Prostate gland (tissue), 2 donors: ENCODE measurements around the gene SMYD1. TPM values are rescaled to one million over a fixed set of nuclear protein-coding genes. Genes with fewer than 3 reads are reported as not detected.

Source experiments
- DNase-seq: peaks from one replicate; pipeline ENCODE4 v3.0.0-alpha.2; 2019; ENCODE audit warnings: low spot score
- H3K27ac ChIP-seq, 2 donors: fragments of 200-600 bp; sonication (generic); 2 replicates each; pipeline ENCODE4 v1.5.1; 2017 to 2019
- H3K27me3 ChIP-seq: fragments of 200-600 bp; sonication (generic); replicated peaks from 2 replicates; pipeline ENCODE4 v1.5.1; 2019; ENCODE audit not compliant: insufficient read depth
- H3K36me3 ChIP-seq, 2 donors: fragments of 200-600 bp; sonication (generic); 1 replicate in 1 of 2; 2 replicates in 1 of 2; pipeline versions ENCODE4 v1.5.1 to v1.8.1; 2017 to 2019
- H3K4me1 ChIP-seq: fragments of 200-600 bp; sonication (generic); replicated peaks from 2 replicates; pipeline ENCODE4 v1.5.1; 2019
- H3K4me3 ChIP-seq, 2 donors: fragments of 200-600 bp; sonication (generic); 2 replicates each; pipeline ENCODE4 v1.5.1; 2017 to 2019
- H3K9me3 ChIP-seq: fragments of 200-600 bp; sonication (generic); 2 replicates; pipeline ENCODE4 v1.5.1; 2017
- CTCF ChIP-seq, 4 experiments: fragments of 200-600 bp in 2 of 4; fragments of 450-650 bp in 2 of 4; sonication (generic) in 2 of 4; IDR thresholded peaks; 1 replicate in 3 of 4; 2 replicates in 1 of 4; pipeline ENCODE4 v1.5.1; 2016 to 2019; ENCODE audit warnings: antibody characterized with exemption in 4 of 4, mild to moderate bottlenecking in 2 of 4, moderate library complexity in 2 of 4
- POLR2A ChIP-seq: fragments of 450-650 bp; IDR thresholded peaks from one replicate; pipeline ENCODE4 v1.6.1; 2016; ENCODE audit warnings: antibody characterized with exemption, mild to moderate bottlenecking
- POLR2AphosphoS5 ChIP-seq: sonication (generic); formaldehyde crosslinking; IDR thresholded peaks from one replicate; pipeline ENCODE4 v1.6.1; 2017; ENCODE audit warnings: antibody characterized with exemption
- WGBS: methylation state at CpG from one replicate; pipeline ENCODE4 v1.1.5; 2018; 5-methylcytosine and 5-hydroxymethylcytosine counted together
- intact Hi-C: fragments of 100-400 bp; cut with DNase I; formaldehyde crosslinking; loops from one replicate; pipeline ENCODE4 v1.14.2; 2022
- total RNA-seq, 2 donors: library from RNA; depleted of rRNA; stranded (reverse); fragments of >200 nt; gene quantifications; one replicate each; pipeline ENCODE4 v1.1.0, GENCODE V29; 2016

The SMYD1 gene
- total RNA-seq, 2 donors from 2014 or later = 2.4 to 3.7 TPM

GRCh38 chr2:88024509-88024908 is 43.1 kb upstream of the SMYD1 start:
- Histone ChIP-seq H3K4me3 (no peak overlapping the region), H3K36me3 (peaks cover 0 to 4% of the 10 kb centered on the region in 2 donors), H3K27ac (no peak overlapping the region), H3K27me3 (no peaks in the 10 kb centered on the region), H3K9me3 (no peaks in the 10 kb centered on the region), H3K4me1 (no peaks in the 10 kb centered on the region)
- intact Hi-C loops = no loop called here
- TF ChIP-seq POLR2AphosphoS5 (no peak), POLR2A (no peak), CTCF (IDR thresholded peaks at IDR 0.05) (no peak)
- 70% methylated on average over 6 of the region's 6 CpGs for WGBS
- no peak for DNase-seq

GRCh38 chr2:88027697-88028389 is 39.8 kb upstream of the SMYD1 start:
- TF ChIP-seq CTCF (IDR thresholded peaks at IDR 0.05) (no peak), POLR2A (no peak)
- intact Hi-C loops = no loop called here
- Histone ChIP-seq H3K27ac (no peak overlapping the region), H3K9me3 (no peaks in the 10 kb centered on the region), H3K36me3 (peaks cover 0 to 4% of the 10 kb centered on the region in 2 donors), H3K4me1 (no peaks in the 10 kb centered on the region), H3K27me3 (no peaks in the 10 kb centered on the region), H3K4me3 (no peak overlapping the region)
- no peak for DNase-seq
- 90% methylated on average over 10 of the region's 10 CpGs for WGBS

- H3K4me1 ChIP-seq = no peaks in the 10 kb centered on the region
- H3K9me3 ChIP-seq = no peaks in the 10 kb centered on the region
- H3K27ac ChIP-seq = no peak overlapping the region
- peaks cover 0 to 4% of the 10 kb centered on the region in 2 donors for H3K36me3 ChIP-seq
- no peak for DNase-seq
- intact Hi-C loops = no loop called here
- TF ChIP-seq POLR2A = no peak
- H3K27me3 ChIP-seq = no peaks in the 10 kb centered on the region
- 94% methylated on average over 4 of the region's 4 CpGs for WGBS
- H3K4me3 ChIP-seq = no peak overlapping the region
Measured at GRCh38 chr2:88028931-88029330, 38.7 kb upstream of the SMYD1 start.

GRCh38 chr2:88032070-88032702 is 35.4 kb upstream of the SMYD1 start:
- Histone ChIP-seq H3K36me3 (peaks cover 0 to 4% of the 10 kb centered on the region in 2 donors), H3K4me1 (no peaks in the 10 kb centered on the region), H3K27ac (no peak overlapping the region), H3K4me3 (no peak overlapping the region), H3K9me3 (no peaks in the 10 kb centered on the region), H3K27me3 (no peaks in the 10 kb centered on the region)
- DNase-seq = no peak
- 93% methylated on average over 7 of the region's 7 CpGs for WGBS
- intact Hi-C loops = no loop called here
- no peak for TF ChIP-seq CTCF (IDR thresholded peaks at IDR 0.05)
- TF ChIP-seq POLR2A = no peak
- TF ChIP-seq POLR2AphosphoS5 = no peak

GRCh38 chr2:88036182-88036581 is 31.4 kb upstream of the SMYD1 start:
- WGBS = 70% methylated on average over 2 of the region's 2 CpGs
- TF ChIP-seq POLR2A = no peak
- no peak for TF ChIP-seq CTCF (IDR thresholded peaks at IDR 0.05)
- no peak for TF ChIP-seq POLR2AphosphoS5
- no peak overlapping the region for H3K4me3 ChIP-seq
- H3K27ac ChIP-seq = no peak overlapping the region
- no peak for DNase-seq
- H3K9me3 ChIP-seq = no peaks in the 10 kb centered on the region
- H3K27me3 ChIP-seq = no peaks in the 10 kb centered on the region
- H3K4me1 ChIP-seq = no peaks in the 10 kb centered on the region
- intact Hi-C loops = no loop called here
- H3K36me3 ChIP-seq = no peaks in the 10 kb centered on the region
